Frontal cortex (tissue), 4 donors: ENCODE measurements around the gene SPRYD7. TPM values are rescaled to one million over a fixed set of nuclear protein-coding genes. Genes with fewer than 3 reads are reported as not detected.
"Not testable (repeated sequence)": the region's sequence is repeated elsewhere in the genome, so short reads cannot be mapped to it uniquely, and the experiment has no call there.

Source experiments
- DNase-seq, 2 donors: peaks; one replicate each; pipeline ENCODE4 v3.0.0; 2012; ENCODE audit warnings: low spot score in 2 of 2
- FAIRE-seq: peaks from 2 replicates; lab custom pipeline; 2012; peaks lifted over from hg19 to GRCh38; lab: Jason Lieb, UNC
- total RNA-seq: library from RNA; depleted of rRNA; stranded (reverse); fragments of >200 nt; gene quantifications from one replicate; pipeline ENCODE4 v1.2.3, GENCODE V29; 2014
- donor health status: control.
- donor health status: control.
- donor health status: control.

Gene SPRYD7, protein sequence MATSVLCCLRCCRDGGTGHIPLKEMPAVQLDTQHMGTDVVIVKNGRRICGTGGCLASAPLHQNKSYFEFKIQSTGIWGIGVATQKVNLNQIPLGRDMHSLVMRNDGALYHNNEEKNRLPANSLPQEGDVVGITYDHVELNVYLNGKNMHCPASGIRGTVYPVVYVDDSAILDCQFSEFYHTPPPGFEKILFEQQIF
- total RNA-seq, result 12.6 TPM

GRCh38 chr13:49936075-49936967 lies at the start of gene SPRYD7:
SPRYD7 (minus strand) TSS chr13:49936340; CDS start chr13:49936235, 105 bp downstream.
- no peak for FAIRE-seq
- peak; percentile 94 for DNase-seq

DNA sequence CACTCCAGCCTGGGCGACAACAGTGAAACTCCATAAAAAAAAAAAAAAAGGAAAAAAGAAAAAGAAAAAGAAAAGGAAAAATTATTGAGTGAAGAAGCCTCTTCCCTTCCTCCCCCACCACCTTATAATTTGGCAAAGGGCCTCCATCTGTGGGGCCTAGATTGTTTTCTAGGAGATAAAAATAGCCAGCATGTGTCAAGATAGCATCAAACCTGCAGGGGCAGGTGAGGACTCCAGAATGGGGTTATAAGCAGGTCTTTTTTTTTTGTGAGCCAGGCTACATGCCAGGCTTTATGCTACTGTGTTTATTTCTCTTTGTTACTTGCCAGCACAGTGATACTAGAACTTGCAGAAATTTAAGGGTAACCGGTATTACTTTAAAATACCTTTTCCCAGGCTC lies 49.0 kb upstream of the SPRYD7 start:
- FAIRE-seq (no peak), DNase-seq (no peak)

DNA sequence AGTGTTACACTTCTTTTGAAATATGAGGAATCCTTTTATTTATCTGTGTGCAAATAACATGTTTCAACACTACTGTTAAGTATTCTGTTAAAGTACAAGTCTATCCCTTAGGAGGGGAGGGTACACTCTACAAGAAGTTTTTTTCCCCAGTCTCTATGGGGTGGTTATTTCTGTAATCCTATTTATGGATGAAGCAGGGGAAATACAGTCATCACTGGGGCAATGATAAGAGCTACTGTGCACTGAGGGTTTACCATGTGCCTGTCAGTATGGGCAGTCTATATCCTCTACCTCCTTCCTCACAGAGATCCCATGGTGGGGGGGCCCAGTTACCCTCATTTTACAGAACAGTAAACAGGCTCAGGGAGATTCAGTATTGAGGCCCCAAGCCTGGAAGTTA lies 44.1 kb upstream of the SPRYD7 start:
- no peak for DNase-seq
- FAIRE-seq, result no peak

DNA sequence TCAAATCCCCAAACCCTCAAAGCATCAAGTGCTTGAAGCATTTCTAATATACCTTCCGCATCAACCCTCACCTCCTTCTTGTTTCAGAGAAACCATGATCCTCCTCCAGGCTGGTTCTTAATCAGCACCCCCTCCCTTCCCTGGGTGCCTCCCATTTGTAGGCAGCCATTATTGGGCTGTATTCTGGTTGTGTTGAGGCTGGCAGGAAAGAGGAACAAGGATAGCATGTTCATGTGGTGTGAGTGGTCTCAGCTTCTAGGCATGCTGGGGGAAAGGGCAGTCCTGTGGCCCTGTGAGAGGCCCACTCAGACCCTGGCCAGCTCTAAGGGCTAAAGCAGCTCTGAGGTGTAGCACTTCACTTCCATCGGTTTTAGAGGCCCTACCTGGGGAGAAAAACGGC lies 41.9 kb upstream of the SPRYD7 start:
- no peak for DNase-seq
- no peak for FAIRE-seq

- DNase-seq (peak; percentile 39 to 58), FAIRE-seq (peak; percentile 15)
These were observed 40.4 kb upstream of the SPRYD7 start for GRCh38 chr13:49976314-49977258.

GRCh38 chr13:49975826-49976225 lies 39.7 kb upstream of the SPRYD7 start:
- no peak for FAIRE-seq
- no peak for DNase-seq

DNA sequence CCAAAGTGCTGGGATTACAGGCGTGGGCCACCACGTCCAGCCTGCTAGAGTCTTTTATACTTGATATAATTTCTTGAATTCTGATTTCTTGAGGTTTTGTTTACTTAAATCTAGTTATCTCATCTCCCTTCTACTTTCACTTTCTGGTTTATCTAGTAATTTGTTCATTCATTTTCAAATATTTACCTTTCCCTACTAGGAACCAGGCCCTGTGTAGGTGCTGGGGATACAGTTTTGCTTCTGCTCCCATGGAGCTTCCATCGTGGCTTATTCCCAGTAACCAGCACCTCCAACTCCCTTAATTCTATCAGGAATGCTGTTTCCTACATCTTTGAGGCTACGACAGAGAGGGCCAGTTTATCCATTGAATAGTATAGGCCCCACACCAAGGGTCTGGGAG lies 36.6 kb upstream of the SPRYD7 start:
- no peak for FAIRE-seq

GRCh38 chr13:49967456-49967855 lies 31.3 kb upstream of the SPRYD7 start:
- DNase-seq, result no peak
- no peak for FAIRE-seq

More for the DNA sequence above, 36.6 kb upstream of the SPRYD7 start:
- DNase-seq, result no peak

DNA sequence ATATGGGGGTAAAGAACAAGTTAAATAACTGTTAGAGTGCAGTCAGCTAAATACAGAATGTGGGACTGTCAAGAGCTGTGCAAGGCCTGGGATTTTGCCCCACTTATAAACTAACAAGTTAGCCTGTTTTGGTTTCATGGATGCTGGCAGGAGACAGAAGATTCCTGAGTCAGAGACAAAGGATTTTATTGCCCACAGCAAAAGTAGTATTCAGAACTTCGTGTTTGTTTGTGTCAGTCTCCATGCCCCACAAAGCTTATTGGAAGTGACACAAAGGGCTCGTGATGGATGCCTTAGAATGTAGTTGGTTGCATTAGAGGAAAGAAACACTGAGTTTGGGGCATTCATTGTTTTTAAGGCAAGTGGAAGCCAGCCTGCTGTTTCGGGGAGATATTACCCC lies 22.2 kb upstream of the SPRYD7 start:
- DNase-seq (no peak), FAIRE-seq (no peak)

- DNase-seq (no peak), FAIRE-seq (no peak)
These were observed 20.0 kb upstream of the SPRYD7 start for GRCh38 chr13:49956131-49956530.

DNA sequence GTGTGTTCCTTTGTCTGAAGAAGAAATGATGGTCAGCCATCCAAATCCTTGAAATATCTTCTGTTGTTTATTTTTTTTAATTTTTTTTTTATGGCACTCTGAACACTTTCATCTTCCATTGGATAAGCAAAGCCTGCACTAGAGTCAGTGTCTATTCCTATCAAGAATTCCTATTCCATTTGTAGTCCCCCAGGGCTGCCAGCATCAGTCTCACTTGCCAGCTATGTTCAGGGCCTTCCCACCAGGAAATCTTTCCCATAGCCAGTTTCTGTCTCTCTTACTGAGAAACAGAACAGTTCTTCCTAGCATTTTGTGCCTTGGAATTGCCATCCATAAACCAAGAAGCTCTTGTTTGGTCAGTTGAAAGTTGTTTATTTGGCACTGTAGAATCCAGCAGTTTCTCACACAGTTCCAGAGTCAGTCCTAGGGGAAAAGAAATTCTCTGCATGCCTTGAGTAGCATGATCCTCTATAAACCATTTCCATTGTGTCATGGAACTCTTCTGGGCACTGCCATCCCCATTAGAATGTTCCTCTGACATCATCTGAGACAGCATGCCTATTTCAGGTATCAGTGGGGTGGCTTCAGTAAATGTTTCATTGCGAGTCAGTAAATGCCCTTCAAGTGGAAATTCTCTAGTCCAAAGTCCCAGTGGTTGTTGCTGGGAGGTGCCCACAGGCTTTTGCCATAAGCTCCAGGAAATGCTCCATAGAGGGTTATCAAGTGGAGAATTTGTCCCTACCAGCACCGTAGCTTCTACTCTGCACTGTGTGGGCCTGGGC lies 18.7 kb upstream of the SPRYD7 start:
- no peak for DNase-seq
- no peak for FAIRE-seq

GRCh38 chr13:49953560-49953959 lies 17.4 kb upstream of the SPRYD7 start:
- no peak for FAIRE-seq
- DNase-seq, result no peak

GRCh38 chr13:49951754-49952535 lies 15.8 kb upstream of the SPRYD7 start:
- FAIRE-seq, result no peak
- no peak for DNase-seq

DNA sequence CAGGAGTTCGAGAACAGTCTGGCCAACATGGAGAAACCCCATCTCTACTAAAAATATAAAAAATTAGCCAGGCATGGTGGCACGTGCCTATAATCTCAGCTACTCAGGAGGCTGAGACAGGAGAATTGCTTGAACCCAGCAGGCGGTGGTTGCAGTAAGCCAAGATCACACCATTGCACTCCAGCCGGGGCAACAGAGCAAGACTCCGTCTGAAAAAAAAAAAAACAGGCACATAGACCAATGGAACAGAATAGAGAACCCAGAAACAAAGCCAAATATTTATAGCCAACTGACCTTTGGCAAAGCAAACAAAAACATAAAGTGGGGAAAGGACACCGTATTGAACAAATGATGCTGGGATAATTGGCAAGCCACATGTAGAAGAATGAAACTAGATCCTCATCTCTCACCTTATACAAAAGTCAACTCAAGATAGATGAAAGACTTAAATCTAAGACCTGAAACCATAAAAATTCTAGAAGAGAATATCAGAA lies 12.7 kb upstream of the SPRYD7 start:
- not testable (repeated sequence) for DNase-seq, FAIRE-seq

GRCh38 chr13:49939321-49939720 lies 3.2 kb upstream of the SPRYD7 start:
- no peak for FAIRE-seq
- no peak for DNase-seq

GRCh38 chr13:49938921-49939320 lies 2.8 kb upstream of the SPRYD7 start:
- DNase-seq (no peak), FAIRE-seq (no peak)

DNA sequence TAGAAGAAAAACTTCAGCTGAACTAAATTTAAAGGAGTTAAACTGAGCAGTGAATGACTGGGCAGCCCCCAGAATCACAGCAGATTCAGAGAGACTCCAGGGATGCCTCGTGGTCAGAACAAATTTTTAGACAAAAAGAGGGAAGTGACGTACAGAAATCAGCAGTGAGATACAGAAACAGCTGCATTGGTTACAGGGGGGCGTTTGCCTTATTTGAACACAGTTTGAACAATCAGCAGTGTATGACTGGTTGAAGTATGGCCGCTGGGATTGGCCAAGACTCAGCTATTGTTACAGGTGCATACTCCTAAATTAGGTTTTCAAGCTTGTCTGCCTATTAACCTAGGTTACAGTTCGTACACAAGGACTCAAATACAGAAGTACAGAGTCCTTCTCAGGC lies 2.2 kb upstream of the SPRYD7 start:
- no peak for FAIRE-seq

GRCh38 chr13:49936968-49937273 lies 781 bp upstream of the SPRYD7 start:
- no peak for FAIRE-seq
- DNase-seq, result no peak

More for the DNA sequence above, 2.2 kb upstream of the SPRYD7 start:
- DNase-seq, result no peak
